ENCODE results near the gene CUEDC2.
A peak's percentile ranks its signal among the peaks of the same experiment; 100 is the strongest.

CUEDC2 gene

DNA sequence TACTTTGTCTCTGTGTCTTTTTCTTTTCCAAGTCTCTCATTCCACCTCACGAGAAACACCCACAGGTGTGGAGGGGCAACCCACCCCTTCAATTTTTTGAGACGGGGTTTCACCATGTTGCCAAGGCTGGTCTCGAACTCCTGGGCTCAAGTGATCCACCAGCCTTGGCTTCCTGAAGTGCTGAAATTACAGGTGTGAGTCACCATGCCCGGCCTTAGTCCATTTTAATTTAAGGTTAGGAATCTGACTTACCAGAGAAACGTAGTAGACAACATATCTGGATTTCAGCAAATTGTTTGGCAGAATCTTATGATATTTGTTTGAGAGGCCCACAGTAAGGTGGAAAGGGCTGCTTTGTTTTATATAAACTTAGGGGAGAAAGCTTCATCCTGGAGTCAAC, 40.1 kb downstream of the CUEDC2 start:
- Histone ChIP-seq H2AFZ (no peak overlapping the region), H3K27me3 (ENCODE audit: control insufficient read depth, insufficient read depth, low read length) (no peaks in the 10 kb centered on the region), H3K9ac (no peak overlapping the region), H3K79me2 (no peaks in the 10 kb centered on the region), H3K9me3 (ENCODE audit: control insufficient read depth, low read length) (no peaks in the 10 kb centered on the region), H3K4me3 (ENCODE audit: low read depth, low read length) (no peak overlapping the region), H3K36me3 (ENCODE audit: control insufficient read depth, insufficient read depth, low read length) (no peaks in the 10 kb centered on the region), H3K4me2 (ENCODE audit: low read length) (no peak overlapping the region), H3K4me1 (peaks cover 4% of the 10 kb centered on the region), H3K27ac (no peak overlapping the region)
- TF ChIP-seq, protein P1, sequence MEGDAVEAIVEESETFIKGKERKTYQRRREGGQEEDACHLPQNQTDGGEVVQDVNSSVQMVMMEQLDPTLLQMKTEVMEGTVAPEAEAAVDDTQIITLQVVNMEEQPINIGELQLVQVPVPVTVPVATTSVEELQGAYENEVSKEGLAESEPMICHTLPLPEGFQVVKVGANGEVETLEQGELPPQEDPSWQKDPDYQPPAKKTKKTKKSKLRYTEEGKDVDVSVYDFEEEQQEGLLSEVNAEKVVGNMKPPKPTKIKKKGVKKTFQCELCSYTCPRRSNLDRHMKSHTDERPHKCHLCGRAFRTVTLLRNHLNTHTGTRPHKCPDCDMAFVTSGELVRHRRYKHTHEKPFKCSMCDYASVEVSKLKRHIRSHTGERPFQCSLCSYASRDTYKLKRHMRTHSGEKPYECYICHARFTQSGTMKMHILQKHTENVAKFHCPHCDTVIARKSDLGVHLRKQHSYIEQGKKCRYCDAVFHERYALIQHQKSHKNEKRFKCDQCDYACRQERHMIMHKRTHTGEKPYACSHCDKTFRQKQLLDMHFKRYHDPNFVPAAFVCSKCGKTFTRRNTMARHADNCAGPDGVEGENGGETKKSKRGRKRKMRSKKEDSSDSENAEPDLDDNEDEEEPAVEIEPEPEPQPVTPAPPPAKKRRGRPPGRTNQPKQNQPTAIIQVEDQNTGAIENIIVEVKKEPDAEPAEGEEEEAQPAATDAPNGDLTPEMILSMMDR (IDR thresholded peaks at IDR 0.05), result no peak

DNA sequence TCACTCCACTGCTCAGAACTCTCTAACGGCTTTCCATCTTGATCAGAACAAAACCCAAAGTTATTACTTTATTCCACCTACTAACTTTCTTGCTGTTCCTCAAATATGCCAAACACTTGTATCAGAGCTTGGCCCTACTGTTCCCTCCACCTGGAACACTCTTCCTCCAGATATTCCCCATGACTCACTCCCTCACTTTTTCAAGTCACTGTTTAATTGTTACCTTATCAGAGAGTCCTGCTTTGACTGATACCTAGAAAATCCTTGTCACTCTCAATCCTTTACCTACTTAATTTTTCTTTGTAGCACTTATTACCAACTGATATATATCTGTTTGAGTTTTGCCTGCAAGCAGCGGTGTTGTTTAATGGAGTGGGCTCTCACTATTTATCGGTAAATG, 42.5 kb downstream of the CUEDC2 start:
- TF ChIP-seq, protein P1 (IDR thresholded peaks at IDR 0.05), result no peak
- H2AFZ ChIP-seq, result no peak overlapping the region
- H3K4me1 ChIP-seq, result no peaks in the 10 kb centered on the region
- H3K9ac ChIP-seq, result no peak overlapping the region
- H3K4me3 ChIP-seq (ENCODE audit: low read depth, low read length), result no peak overlapping the region
- no peaks in the 10 kb centered on the region for H3K36me3 ChIP-seq (ENCODE audit: control insufficient read depth, insufficient read depth, low read length)
- no peaks in the 10 kb centered on the region for H3K27me3 ChIP-seq (ENCODE audit: control insufficient read depth, insufficient read depth, low read length)
- H3K27ac ChIP-seq, result no peak overlapping the region
- H3K79me2 ChIP-seq, result no peaks in the 10 kb centered on the region
- no peaks in the 10 kb centered on the region for H3K9me3 ChIP-seq (ENCODE audit: control insufficient read depth, low read length)
- H3K4me2 ChIP-seq (ENCODE audit: low read length), result no peak overlapping the region

DNA sequence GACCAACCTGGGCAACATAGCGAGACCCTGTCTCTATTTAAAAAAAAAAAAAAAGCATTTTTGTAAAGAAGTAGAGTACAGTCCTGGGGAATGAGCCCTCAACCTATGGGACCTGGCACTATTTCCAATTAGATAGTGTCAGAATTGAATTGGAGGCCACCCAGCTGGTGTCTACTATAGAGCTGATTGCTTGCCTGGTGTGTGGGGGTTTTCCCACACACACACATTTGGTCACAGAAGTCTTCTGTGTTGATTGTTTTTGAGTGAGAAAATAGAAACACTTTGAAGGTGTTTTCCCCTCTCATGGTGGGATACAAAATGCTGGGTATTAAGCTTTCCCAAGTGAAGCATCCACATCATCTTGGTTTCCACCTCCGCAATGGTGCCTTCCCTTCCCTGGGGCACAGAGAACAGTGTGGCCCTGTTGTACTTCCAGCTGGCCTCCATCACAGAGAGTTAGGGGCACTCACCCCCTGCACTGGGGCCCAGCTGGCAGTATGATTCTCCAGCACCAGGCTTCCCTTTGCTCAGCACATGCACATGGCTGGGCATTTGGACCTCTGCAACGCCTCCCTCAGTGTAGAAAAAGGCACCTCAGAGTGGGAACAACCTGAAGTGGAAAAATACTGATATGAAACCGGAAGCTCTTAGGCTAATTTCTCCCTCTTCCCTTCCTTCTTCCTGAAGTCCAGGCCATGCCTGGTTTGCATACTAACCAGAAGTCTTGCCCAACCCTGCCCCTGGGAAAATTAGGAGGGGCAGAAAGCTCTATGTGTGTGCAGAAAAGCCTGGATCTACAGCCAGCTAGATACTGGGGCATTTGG, 47.6 kb downstream of the CUEDC2 start:
- Histone ChIP-seq H3K79me2 (no peaks in the 10 kb centered on the region), H2AFZ (no peak overlapping the region), H3K27ac (no peak overlapping the region), H3K4me2 (ENCODE audit: low read length) (no peak overlapping the region), H3K36me3 (ENCODE audit: control insufficient read depth, insufficient read depth, low read length) (no peaks in the 10 kb centered on the region), H3K4me3 (ENCODE audit: low read depth, low read length) (no peak overlapping the region), H3K4me1 (no peaks in the 10 kb centered on the region), H3K9ac (no peak overlapping the region), H3K9me3 (ENCODE audit: control insufficient read depth, low read length) (no peaks in the 10 kb centered on the region), H3K27me3 (ENCODE audit: control insufficient read depth, insufficient read depth, low read length) (no peaks in the 10 kb centered on the region)
- TF ChIP-seq, protein P1 (IDR thresholded peaks at IDR 0.05), result no peak

GRCh38 chr10:102384053-102384452, 48.3 kb downstream of the CUEDC2 start:
- Histone ChIP-seq H3K4me3 (ENCODE audit: low read depth, low read length) (no peak overlapping the region), H3K36me3 (ENCODE audit: control insufficient read depth, insufficient read depth, low read length) (no peaks in the 10 kb centered on the region), H3K9ac (no peak overlapping the region), H3K79me2 (no peaks in the 10 kb centered on the region), H3K27me3 (ENCODE audit: control insufficient read depth, insufficient read depth, low read length) (no peaks in the 10 kb centered on the region), H3K9me3 (ENCODE audit: control insufficient read depth, low read length) (no peaks in the 10 kb centered on the region), H3K27ac (no peak overlapping the region), H3K4me2 (ENCODE audit: low read length) (no peak overlapping the region), H3K4me1 (no peaks in the 10 kb centered on the region), H2AFZ (no peak overlapping the region)
- TF ChIP-seq, protein P1 (IDR thresholded peaks at IDR 0.05), result peak; percentile 12

- no peaks in the 10 kb centered on the region for H3K9me3 ChIP-seq (ENCODE audit: control insufficient read depth, low read length)
- no peaks in the 10 kb centered on the region for H3K36me3 ChIP-seq (ENCODE audit: control insufficient read depth, insufficient read depth, low read length)
- no peak overlapping the region for H2AFZ ChIP-seq
- no peaks in the 10 kb centered on the region for H3K79me2 ChIP-seq
- no peak overlapping the region for H3K9ac ChIP-seq
- no peak overlapping the region for H3K4me3 ChIP-seq (ENCODE audit: low read depth, low read length)
- no peaks in the 10 kb centered on the region for H3K4me1 ChIP-seq
- no peak overlapping the region for H3K4me2 ChIP-seq (ENCODE audit: low read length)
- H3K27me3 ChIP-seq (ENCODE audit: control insufficient read depth, insufficient read depth, low read length), result no peaks in the 10 kb centered on the region
- TF ChIP-seq, protein P1 (IDR thresholded peaks at IDR 0.05), result no peak
- H3K27ac ChIP-seq, result no peak overlapping the region
Observed at GRCh38 chr10:102382871-102383270, 49.5 kb downstream of the CUEDC2 start.

Data from parathyroid adenoma (tissue), 2 donors.